Neural progenitor cell (in vitro differentiated cells): Measurements from ENCODE around the gene CPM.

Experiments
- CTCF ChIP-seq: fragments of 200-600 bp; sonication (generic); IDR thresholded peaks from 2 replicates; pipeline ENCODE4 v1.5.1; 2017; ENCODE audit warnings: antibody characterized with exemption, mild to moderate bottlenecking
- EZH2 ChIP-seq: fragments of 200-600 bp; sonication (generic); IDR thresholded peaks from 2 replicates; pipeline ENCODE4 v1.6.1; 2017; ENCODE audit warnings: antibody characterized with exemption, mild to moderate bottlenecking, moderate library complexity
- EZH2phosphoT487 ChIP-seq: fragments of 200-600 bp; sonication (generic); IDR thresholded peaks from 2 replicates; pipeline ENCODE4 v1.6.1; 2017; ENCODE audit warnings: antibody characterized with exemption

DNA sequence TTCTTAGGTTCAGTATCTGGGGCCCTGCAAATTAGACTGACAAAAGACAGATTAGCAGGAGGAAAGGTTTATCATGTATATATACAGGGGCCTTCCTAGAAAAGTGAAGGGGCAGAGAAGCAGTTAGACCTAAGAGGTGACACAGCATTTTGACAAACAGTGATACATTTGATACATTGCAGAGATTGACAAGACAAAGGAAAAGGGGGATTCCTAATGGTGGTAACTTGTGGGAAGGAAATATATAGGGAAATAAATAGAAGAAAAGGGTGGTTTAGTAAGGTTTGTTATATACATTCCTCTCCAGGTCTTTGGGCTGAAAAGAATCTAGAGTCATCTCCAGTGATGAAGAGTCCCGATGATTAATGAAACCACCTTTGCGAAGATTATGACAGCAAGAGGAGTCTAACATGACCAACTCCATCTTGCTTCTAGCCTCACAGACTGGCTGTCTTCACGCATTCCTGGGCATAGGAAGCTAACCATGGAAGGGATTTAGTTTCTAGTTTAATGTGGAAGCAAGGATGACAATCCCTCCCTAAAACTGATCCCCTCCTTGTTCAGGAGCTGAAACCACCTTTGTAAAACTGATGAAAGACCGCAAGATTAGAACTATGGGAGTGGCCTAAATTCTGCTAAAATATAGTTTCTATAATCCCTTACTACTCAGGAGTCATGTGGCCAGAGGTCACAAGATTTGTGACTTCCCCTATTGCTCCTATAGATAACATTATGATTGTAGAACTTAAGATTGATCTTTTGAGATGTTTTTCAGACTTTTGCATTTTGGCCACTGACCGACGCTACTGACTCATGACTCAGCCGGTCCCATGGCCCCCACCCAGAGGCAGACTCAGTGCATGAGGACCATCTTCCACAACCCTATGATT lies 31.1 kb upstream of the CPM start:
- TF ChIP-seq EZH2 (no peak), CTCF (no peak), EZH2phosphoT487 (no peak)
